ENCODE data around the gene SVOPL.

The SVOPL gene

DNA sequence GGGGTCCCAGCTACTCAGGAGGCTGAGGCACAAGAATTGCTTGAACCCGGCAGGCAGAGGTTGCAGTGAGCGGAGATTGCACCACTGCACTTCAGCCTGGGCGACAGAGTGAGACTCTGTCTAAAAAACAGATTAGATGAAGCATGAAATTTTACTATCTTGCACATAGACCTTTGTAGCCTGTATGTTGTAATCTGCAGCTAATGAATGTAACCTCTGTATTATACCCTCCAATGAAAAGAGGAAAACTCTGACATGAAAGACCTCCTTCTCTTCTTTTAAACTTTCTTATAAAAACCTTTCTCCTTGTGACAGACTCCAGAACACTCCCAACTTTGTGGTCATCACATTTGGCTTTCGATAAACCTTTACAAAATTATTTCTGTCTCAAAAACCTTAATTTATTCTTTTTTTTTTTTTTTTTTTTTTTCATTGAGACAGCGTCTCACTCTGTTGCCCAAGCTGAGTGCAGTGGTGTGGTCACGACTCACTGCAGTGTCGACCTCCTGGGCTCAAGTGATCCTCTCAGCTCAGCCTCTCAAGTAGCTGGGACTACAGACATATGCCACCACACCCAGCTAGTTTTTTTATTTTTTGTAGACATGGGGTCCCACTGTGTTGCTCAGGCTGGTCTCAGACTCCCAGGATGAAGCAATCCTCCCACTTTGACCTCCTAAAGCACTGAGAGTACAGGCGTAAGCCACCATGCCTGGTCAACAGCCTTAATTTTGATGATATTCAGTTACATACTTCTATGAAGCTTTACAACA, 97.4 kb downstream of the SVOPL start:
- no peak for DNase-seq

- DNase-seq = no peak
Observed at GRCh38 chr7:138602451-138602850, 98.7 kb downstream of the SVOPL start.

DNA sequence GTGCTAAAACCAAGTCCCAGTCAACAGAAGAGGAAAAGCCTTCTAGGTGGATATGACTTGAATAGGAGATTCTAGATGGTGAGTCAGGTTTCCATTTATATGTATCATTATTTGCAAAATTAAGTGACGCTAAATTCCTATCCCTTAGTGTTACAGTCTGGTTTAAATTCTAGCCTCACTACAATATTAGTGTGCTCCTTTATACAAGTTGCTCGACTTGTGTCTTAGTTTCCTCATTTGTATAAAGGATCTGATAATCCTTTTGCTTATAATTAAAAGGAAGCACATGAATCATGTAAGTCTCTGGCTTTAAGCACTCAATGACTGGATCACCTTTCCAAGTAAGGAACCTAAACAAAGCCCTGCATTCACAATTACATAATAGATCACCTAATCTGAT, 105.7 kb downstream of the SVOPL start:
- DNase-seq = no peak

DNA sequence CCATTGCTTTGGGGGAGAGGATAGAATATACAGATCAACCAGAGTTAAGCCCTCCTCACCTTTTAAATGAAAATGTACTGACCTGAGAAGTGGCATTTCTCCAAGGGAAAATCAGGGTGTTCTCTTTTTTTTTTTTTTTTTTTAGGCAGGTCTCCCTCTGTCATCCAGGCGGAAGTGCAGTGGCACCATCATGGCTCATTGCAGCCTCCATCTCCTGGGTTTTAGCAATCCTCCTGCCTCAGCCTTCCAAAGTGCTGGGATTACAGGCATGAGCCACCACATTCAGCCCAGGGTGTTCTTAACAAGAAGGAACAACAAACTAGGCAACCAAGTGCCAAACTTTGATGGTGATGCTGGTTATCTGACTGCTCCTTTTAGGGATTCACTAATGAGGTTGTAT, 111.0 kb downstream of the SVOPL start:
- DNase-seq = no peak

DNA sequence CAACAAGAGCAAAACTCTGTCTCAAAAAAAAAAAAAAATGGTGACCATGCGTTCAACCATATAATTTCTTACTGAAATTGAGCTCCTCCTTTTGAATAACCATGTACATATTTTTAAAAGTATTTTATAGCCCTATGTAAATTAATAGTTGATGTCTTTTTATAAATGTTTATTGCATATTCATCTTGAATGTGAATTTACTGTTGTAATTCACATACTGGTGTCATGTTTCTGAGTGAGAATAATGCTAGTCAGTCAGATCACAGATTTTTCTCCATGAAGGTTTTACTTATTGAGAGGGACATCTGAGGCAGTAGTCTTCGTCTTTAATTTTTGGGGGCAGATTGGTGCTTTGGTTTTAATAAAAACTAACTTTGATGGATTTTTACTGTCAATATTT, 112.2 kb downstream of the SVOPL start:
- DNase-seq = no peak

GRCh38 chr7:138587485-138587884, 113.7 kb downstream of the SVOPL start:
- DNase-seq = no peak

DNA sequence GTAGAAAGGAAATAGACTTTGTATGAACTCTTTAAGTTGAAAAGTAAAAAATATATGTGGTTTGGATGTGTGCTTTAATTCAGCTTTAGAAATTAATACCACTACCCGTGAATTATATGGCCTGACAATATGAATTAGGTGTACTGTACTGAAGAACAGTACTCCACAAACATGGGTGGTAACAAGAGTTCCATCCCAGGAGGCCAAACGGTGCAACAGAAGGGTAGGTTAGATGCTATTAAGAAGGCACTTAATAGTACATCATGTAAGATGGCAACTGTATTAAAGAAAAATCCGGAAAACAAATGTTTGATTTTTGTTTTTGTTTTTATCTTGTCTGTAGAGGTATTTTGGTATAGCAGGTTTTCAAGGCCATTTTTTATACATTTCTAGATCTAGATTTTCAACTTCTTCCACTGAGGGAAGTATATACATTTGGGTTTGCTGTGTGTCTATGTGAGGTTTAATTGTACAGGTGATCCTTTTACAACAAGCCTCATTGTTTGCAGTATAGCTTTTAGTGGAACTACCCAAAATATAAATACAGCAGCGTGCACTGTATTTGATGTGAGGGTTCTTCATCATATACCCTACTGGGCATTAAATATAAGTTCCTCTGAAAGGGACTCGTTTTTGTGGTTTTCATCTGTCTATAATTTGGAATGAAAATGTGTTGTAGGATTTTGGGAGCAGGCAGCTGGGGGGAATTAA, 115.7 kb downstream of the SVOPL start:
- DNase-seq = no peak

- no peak for DNase-seq
Observed at GRCh38 chr7:138584696-138585095, 116.5 kb downstream of the SVOPL start.

DNA sequence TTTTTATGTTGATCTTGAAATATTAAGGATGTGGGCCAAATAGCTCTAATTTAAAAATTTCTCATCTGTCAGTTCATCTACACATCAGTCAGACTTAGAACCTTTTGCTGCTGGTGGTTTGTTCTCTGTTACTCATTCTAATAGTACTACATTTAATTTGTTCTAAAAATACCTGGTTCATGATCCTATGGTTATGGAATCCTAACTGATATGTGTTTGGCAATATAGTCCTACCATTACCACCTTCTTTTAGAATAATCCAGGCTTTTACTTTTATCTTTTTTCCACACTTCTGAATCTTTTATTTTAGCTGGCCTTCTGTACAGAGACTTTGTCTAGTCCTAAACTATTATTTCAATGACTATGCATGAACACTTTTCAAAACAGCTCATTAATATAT, 116.9 kb downstream of the SVOPL start:
- DNase-seq = no peak

- no peak for DNase-seq
Observed at GRCh38 chr7:138581065-138581464, 120.1 kb downstream of the SVOPL start.

- DNase-seq = no peak
Observed at GRCh38 chr7:138579671-138580070, 121.5 kb downstream of the SVOPL start.

GRCh38 chr7:138579136-138579535, 122.0 kb downstream of the SVOPL start:
- no peak for DNase-seq

DNA sequence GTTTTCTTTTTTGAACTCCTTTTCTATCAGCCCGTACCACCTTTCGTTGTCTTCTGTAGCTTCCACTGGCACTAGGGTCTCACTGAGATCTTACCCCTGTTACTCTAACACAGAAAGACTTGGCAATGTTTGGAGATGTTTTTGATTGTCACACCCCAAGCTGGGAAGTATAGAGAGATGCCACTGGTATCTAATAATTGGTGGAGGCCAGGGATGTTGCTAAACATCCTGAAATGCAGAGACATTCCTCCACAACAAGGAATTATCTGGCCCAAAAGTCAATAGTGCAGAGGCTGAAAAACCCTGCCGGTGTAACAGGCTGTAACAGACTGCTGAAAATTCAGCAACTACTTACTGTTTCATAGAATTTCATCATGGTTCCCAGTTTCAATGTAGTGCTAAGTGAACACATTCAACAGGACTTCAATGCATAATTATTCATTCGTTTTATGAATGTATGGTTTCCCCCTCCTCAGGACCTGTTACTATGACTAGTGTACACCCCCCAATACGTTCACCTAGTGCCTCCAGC, 125.2 kb downstream of the SVOPL start:
- DNase-seq = no peak

DNA sequence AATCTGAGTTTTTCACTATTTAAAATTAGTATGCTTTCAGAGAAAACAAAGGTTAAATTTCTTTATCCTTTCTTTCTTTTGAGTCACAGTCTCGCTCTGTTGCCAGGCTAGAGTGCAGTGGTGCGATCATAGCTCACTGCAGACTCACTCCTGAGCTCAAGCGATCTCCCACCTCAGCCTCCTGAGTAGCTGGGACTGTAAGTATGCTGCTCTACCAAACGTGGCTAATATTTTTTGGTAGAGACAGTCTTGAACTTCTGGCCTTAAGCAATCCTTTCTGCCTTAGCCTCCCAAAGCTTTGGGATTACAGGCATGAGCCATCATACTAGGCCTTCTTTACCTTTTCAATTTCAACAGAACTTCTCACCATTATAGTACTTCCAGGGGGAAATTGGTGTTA, 127.4 kb downstream of the SVOPL start:
- no peak for DNase-seq

DNA sequence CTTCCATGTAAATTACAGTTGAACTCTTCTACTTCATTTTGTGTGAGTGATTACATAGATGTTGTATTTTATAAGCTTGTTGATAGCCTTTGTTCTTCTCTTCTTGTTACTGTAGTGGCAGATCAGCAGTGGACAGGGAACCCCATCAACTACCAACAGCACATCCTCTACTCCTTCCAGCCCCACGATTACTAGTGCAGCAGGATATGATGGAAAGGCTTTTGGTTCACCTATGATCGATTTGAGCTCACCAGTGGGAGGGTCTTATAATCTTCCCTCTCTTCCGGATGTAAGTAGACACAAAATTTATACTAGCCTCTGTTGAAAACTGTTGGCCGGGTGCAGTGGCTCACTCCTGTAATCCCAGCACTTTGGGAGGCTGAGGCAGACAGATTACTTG, 130.4 kb downstream of the SVOPL start:
- DNase-seq = no peak

DNA sequence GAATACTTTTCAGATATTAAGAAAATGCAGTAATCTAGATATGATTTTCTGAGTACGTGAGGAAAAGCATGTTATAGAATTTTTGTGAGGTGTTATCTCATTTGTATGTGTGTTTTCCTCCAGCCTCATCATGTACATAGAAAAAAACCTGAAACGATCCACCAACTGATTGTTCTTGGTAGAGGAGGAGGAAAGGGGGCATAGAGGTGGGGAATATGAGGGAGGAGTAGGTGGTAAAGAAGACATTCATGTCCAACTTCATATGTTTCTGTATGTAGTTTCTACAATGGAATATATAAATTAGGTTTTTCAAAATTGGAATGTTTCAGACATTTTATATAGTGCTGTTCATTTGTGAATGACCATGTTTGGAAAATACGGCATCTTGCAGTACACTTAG, 131.7 kb downstream of the SVOPL start:
- DNase-seq = no peak

GRCh38 chr7:138568655-138569054, 132.5 kb downstream of the SVOPL start:
- no peak for DNase-seq

- no peak for DNase-seq
Observed at GRCh38 chr7:138565451-138566114, 135.6 kb downstream of the SVOPL start.

GRCh38 chr7:138565071-138565450, 136.1 kb downstream of the SVOPL start:
- DNase-seq = no peak

- DNase-seq = no peak
Observed at GRCh38 chr7:138564365-138564764, 136.8 kb downstream of the SVOPL start.

DNA sequence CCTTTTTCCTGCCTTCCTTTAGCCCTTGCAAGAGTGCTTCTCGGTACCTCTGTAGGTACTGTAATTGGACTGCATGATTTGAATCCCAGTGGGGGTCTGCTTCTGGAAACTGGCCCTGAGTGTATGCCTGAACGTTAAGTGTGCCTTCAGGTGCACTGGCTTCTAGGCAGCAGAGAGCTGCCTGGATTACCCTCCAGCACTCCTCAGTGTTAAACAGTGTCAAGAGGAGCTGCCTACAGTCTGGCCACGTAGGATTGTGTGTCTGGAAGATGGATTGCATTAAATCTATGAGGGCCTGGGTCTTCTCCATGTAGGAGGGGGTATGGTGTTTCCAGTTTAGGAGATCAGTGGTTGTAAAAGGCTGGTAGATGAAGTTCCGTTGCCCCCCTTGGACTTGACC, 137.4 kb downstream of the SVOPL start:
- DNase-seq = no peak

GRCh38 chr7:138559448-138559847, 141.7 kb downstream of the SVOPL start:
- DNase-seq = no peak

GRCh38 chr7:138556771-138557484, 144.2 kb downstream of the SVOPL start:
- DNase-seq = no peak
